HG03442 (cell line): ENCODE data around the gene AKAP8.
A peak's percentile ranks its signal among the peaks of the same experiment; 100 is the strongest.
"Not testable (repeated sequence)": the region's sequence is repeated elsewhere in the genome, so short reads cannot be mapped to it uniquely, and the experiment has no call there.

Source experiments
- ATAC-seq: cut with Tn5 transposase; IDR thresholded peaks from one replicate; pipeline ENCODE4 v1.9.1; 2021; ENCODE audit warnings: mild to moderate bottlenecking, moderate library complexity; ENCODE audit not compliant: unreplicated experiment

AKAP8 gene

DNA sequence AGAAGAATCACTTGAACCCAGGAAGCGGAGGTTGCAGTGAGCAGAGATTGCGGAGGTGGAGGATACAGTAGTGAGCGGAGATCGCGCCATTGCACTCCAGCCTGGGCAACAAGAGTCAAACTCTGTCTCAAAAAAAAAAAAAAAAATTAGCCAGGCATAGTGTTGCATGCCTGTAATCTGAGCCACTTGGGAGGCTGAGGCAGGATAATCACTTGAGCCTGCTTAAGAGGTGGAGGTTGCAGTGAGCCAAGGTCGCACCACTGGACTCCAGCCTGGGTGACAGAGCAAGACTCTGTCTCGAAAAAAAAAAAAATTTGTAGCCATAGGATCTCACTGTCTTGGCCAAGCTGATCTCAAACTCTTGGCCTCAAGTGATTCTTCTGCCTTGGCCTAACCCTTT, 43.6 kb downstream of the AKAP8 start:
- ATAC-seq, result not testable (repeated sequence)

DNA sequence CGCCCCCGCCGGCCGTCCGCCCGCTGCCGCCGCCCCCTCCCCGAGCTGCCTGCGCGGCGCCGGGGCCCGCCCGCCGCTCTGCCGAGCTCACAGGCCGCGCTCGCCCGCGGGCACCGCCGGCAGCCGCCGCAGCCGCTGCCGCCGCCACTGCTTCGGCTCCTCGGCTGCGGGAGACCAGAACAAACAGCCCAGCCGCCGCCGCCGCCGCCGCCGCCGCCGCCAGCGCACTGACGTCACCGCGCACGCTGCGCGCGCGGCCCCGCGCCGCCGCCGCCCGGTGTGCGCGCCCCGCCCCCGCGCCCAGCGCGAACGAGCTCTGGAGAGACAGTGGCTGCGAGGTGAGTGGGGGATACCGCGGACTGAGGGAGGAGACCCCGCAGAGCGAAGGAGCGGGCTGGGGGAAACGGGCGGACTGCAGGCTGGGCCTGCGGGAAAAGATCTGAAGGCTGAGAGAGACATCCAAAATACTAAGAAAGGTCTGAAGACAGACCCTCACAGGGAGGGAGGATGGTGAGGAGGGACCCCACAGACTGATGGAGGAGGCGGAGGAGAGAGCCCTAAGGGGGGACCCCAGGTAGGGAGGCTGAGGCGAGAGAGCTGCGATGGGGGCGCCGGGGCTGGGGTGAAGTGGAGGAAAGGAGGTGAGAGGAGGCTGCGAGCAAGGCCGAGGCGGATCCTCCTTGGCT, 47.1 kb downstream of the AKAP8 start, which contains the start of gene BRD4:
Gene BRD4 (minus strand): TSS at position 229 of the 686 bp plus-strand sequence. CDS start 59,440 bp downstream, outside the sequence.
- ATAC-seq, result peak; percentile 48

DNA sequence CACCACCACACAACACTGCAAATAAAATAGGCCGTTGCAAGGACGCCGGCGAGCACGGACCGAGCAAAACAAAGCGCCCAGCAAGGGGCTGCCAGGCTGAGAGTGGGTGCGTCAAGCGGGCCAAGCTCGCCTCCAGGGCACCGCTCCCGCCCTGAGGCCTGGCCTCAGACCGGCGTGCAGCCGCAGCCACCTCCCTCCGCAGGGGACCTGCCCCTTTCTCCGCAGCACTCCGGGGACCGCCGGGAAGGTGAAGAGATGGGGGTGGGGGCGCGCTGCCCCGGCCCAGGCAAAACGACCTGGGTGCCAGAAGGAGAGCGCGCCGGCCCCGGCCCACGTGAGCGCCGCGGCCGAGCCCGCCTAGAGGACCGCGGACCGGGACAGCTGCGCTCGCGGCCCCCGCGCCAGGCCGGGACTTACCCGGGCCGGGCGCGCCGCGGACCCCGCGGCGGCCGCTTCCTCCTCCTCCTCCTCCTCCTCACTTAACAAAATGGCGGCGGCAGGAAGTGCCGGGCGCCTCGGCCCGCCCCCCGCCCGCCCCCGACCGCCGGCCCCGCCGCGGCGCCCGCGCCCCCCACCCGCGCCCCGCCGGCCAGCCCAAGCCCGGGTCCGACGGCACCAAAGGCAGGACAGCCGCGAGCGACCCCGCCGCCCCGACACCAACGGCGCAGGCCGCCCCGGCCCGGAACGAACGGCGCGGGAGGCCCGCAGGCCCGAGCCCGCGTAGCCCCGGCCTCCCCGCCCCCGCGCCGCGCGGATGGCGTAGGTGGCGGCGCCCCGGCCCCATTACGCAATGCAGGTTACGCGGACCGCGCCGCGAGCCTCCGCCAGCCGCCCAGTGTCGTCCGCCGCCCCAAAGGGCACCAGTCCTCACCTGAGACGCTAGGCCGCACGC, 47.9 kb downstream of the AKAP8 start:
- ATAC-seq, result peak; percentile 28

- no peak for ATAC-seq
Measured at GRCh38 chr19:15330801-15331418, 48.7 kb downstream of the AKAP8 start.

GRCh38 chr19:15328312-15328711, 51.3 kb downstream of the AKAP8 start:
- ATAC-seq, result no peak

GRCh38 chr19:15324791-15325519, 54.6 kb downstream of the AKAP8 start:
- ATAC-seq, result no peak

- no peak for ATAC-seq
Measured at GRCh38 chr19:15323496-15324235, 55.9 kb downstream of the AKAP8 start.

GRCh38 chr19:15321739-15322138, 57.8 kb downstream of the AKAP8 start:
- ATAC-seq, result no peak

GRCh38 chr19:15320116-15320515, 59.5 kb downstream of the AKAP8 start:
- no peak for ATAC-seq

- no peak for ATAC-seq
Measured at GRCh38 chr19:15318241-15318691, 61.3 kb downstream of the AKAP8 start.

- no peak for ATAC-seq
Measured at GRCh38 chr19:15317392-15318071, 62.1 kb downstream of the AKAP8 start.

GRCh38 chr19:15316498-15316897, 63.1 kb downstream of the AKAP8 start:
- no peak for ATAC-seq

- no peak for ATAC-seq
Measured at GRCh38 chr19:15315101-15315500, 64.5 kb downstream of the AKAP8 start.

DNA sequence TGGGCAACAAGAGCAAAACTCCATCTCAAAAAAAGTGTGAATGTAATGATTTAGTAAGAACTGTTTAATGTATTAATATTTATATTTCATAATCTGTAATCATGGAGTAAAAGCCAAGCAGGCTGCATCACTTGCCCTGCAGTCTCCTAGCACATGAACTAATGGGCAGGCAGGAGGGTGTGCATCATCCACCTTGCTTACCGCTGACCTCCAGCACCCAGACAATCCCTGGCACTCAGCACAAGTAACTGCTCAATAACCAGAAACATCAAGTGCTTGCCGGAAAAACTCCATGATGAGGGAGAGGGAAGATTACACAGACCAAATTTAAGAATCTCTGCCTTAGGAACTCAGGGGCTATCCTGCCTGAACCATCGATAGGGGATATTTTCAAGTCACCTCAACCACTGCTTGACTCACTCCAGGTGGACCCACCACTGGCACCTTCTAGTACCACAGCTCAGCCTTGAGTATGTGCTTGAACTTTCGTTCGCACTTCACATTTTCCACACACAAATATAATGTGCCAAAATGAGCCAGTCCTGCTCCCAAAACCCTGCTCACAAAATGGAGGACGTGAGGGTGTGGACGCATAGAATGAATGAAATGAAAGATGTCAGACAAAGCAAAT, 65.8 kb downstream of the AKAP8 start:
- ATAC-seq, result no peak

DNA sequence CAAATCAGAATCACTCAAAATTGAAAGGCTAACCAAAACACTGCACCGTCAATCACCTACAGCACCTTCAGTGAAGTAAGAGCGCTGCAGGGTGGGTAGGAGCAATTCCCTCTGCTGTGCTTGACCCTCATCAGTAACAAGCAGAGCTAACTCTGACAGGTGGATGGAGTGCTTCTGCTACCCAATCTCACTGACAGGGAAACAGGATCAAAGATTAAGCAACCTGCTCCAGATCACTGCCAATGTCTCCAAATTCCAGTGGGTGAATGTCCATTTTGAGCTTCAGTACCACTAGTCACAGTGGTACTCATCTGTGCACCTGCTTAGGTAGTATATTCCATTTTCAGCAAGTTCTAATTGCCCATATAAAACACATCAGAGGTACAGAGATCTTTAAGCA, 72.4 kb downstream of the AKAP8 start:
- no peak for ATAC-seq

DNA sequence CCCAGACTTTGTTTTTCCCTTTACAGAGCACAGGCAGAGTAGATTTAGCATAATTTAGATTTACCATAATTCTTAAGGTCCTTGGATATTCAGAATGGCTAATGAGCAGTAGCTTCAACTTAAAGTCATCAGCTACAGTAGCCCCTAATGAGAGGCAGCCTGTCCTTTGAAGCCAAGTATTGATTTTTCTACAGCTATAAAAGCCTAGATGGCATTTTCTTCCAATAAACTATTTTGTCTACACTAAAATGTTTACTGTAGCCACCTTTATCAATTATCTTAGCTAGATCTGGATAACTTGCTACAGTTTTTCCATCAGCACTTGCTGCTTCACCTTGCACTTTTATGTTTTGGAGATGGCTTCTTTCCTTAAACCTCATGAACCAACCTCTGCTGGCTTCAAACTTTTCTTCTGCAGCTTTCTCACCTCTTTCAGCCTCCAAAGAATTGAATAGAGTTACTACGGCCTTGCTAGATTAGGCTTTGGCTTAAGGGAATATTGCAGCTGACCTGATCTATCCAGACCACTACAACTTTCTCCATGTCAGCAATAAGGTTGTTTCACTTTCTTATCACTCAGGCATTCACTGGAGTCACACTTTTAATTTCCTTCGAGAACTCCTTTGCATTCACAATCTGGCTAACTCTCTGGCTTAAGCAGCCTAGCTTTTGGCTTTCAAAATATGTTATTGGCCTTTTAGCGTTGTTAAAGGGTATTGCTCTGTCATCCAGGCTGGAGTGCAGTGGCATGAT, 73.8 kb downstream of the AKAP8 start:
- no peak for ATAC-seq

DNA sequence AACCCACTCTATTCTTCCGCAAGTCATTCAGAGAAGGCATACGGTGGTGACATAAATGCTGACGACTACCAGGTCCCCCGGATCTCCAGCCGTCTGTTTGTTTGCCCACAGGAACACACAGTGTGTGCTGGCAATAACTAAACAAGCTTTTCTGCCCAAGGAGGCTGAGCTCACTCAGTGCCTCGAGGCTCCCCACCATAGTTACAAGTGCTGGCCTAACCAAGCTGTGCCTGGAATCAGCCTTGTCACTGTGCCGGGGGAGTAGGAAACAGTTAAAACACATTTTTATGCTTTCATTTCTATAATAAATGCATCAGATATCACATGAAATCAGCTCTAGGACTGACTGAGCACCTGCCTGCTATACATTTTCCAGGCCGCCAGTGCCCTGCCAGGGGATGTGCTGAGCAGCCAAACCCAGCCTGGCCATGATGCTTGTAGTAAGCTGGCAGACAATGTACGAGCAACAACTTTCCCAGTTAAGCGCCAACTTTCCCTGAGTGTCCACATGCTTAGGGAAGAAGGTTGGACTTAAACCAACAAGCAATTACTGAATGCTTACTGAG, 75.4 kb downstream of the AKAP8 start:
- ATAC-seq, result no peak
